GM12878 (cell line): ENCODE data around the gene ABHD12B. TPM values are rescaled to one million over a fixed set of nuclear protein-coding genes. Genes with fewer than 3 reads are reported as not detected.

ENCODE experiments used
- ATAC-seq: fragments of 200-7000 bp; cut with Tn5 transposase; 3 replicates; pipeline ENCODE4 v1.9.1; 2020; ENCODE audit warnings: mild to moderate bottlenecking, moderate library complexity
- BruUV-seq: library from RNA; stranded (reverse); fragments of 400-500 nt; replicated peaks from 2 replicates; lab custom pipeline; 2021; lab: Mats Ljungman, UMichigan
- CTCF ChIA-PET: fragments of 300-600 bp; sonication (Branson Sonifier 250); formaldehyde crosslinking; extraction: SDS; loops from one replicate; lab custom pipeline; 2021; ENCODE audit warnings: inconsistent platforms; lab: Yijun Ruan, JAX
- POLR2A ChIA-PET: fragments of 350-600 bp; formaldehyde crosslinking; extraction: SDS; loops from one replicate; lab custom pipeline; 2021; ENCODE audit warnings: inconsistent platforms; lab: Charles Lee
- RAD21 ChIA-PET: fragments of 300-600 bp; sonication (Branson Sonifier 250); formaldehyde crosslinking; loops from one replicate; lab custom pipeline; 2023; ENCODE audit warnings: antibody characterized with exemption; ENCODE audit not compliant: unreplicated experiment; lab: Charles Lee
- SMC1A ChIA-PET: fragments of 300-600 bp; sonication (Branson Sonifier 250); formaldehyde crosslinking; loops from one replicate; lab custom pipeline; 2023; ENCODE audit not compliant: unreplicated experiment, uncharacterized antibody; lab: Charles Lee
- DNase-seq: peaks from one replicate; pipeline ENCODE4 v3.0.0-alpha.2; 2011; ENCODE audit warnings: low read depth, low spot score
- FAIRE-seq: peaks from 3 replicates; lab custom pipeline; 2011; peaks lifted over from hg19 to GRCh38; lab: Jason Lieb, UNC
- H2AFZ ChIP-seq: 2 replicates; pipeline ENCODE4 v1.6.0; 2011; ENCODE audit warnings: low read depth, low read length, control low read depth; ENCODE audit not compliant: control insufficient read depth
- H3K27ac ChIP-seq: 2 replicates; pipeline ENCODE4 v1.5.1; 2011; ENCODE audit warnings: control low read depth; ENCODE audit not compliant: control insufficient read depth, insufficient read depth
- H3K27me3 ChIP-seq, 2 experiments: replicated peaks in 1 of 2; 2 replicates each; pipeline versions ENCODE4 v1.6.0 to v1.6.1; 2011; ENCODE audit warnings: low read length in 1 of 2; ENCODE audit not compliant: control insufficient read depth in 2 of 2, insufficient read depth in 2 of 2
- H3K36me3 ChIP-seq, 2 experiments: 2 replicates each; pipeline ENCODE4 v1.5.1; 2011; ENCODE audit warnings: low read length in 1 of 2; ENCODE audit not compliant: control insufficient read depth in 2 of 2, insufficient read depth in 2 of 2
- H3K4me1 ChIP-seq: 2 replicates; pipeline ENCODE4 v1.6.1; 2011; ENCODE audit warnings: mild to moderate bottlenecking, low read length, moderate library complexity, mixed read lengths; ENCODE audit not compliant: control insufficient read depth, insufficient read depth
- H3K4me2 ChIP-seq: 2 replicates; pipeline ENCODE4 v1.6.0; 2011; ENCODE audit warnings: control low read depth; ENCODE audit not compliant: control insufficient read depth, insufficient read depth
- H3K4me3 ChIP-seq: fragments of 200-600 bp; sonication (generic); 2 replicates; pipeline ENCODE4 v1.5.1; 2016
- H3K79me2 ChIP-seq: 2 replicates; pipeline ENCODE4 v1.6.0; 2011; ENCODE audit warnings: low read length; ENCODE audit not compliant: control insufficient read depth, insufficient read depth
- H3K9ac ChIP-seq: 2 replicates; pipeline ENCODE4 v1.8.0; 2011; ENCODE audit warnings: low read length, control low read depth, mixed read lengths; ENCODE audit not compliant: control insufficient read depth, insufficient read depth
- H3K9me3 ChIP-seq: replicated peaks from 3 replicates; pipeline ENCODE4 v1.5.1; 2011; ENCODE audit warnings: mild to moderate bottlenecking, low read length; ENCODE audit not compliant: control insufficient read depth, insufficient read depth
- H4K20me1 ChIP-seq: 2 replicates; pipeline ENCODE4 v1.6.0; 2011; ENCODE audit not compliant: control insufficient read depth, insufficient read depth
- BHLHE40 ChIP-seq, 2 experiments: fragments of 450-650 bp in 1 of 2; IDR thresholded peaks; 2 replicates each; pipeline ENCODE4 v1.6.1; 2011 to 2017; ENCODE audit warnings: low read depth in 2 of 2, borderline replicate concordance in 1 of 2, improper control_type of control experiment in 1 of 2, low read length in 1 of 2, mild to moderate bottlenecking in 1 of 2
- CHD1 ChIP-seq: IDR thresholded peaks from 2 replicates; pipeline ENCODE4 v1.6.1; 2012; ENCODE audit warnings: low read depth, low read length, improper control_type of control experiment
- POLR2AphosphoS5 ChIP-seq: IDR thresholded peaks from 2 replicates; pipeline ENCODE4 v1.6.1; 2011; ENCODE audit warnings: mild to moderate bottlenecking, low read length, inconsistent platforms
- SIX5 ChIP-seq: IDR thresholded peaks from 2 replicates; pipeline ENCODE4 v1.6.1; 2011; ENCODE audit warnings: mild to moderate bottlenecking, low read depth, low read length, moderate library complexity; ENCODE audit not compliant: severe bottlenecking
- SREBF1 ChIP-seq: IDR thresholded peaks from 2 replicates; pipeline ENCODE4 v1.6.1; 2012; ENCODE audit warnings: mild to moderate bottlenecking, low read length
- SRF ChIP-seq, 2 experiments: IDR thresholded peaks; 2 replicates each; pipeline ENCODE4 v1.6.1; 2011; ENCODE audit warnings: low read depth in 2 of 2, low read length in 2 of 2, mild to moderate bottlenecking in 1 of 2, moderate library complexity in 1 of 2
- WGBS: methylation state at CpG from one replicate; pipeline ENCODE4 v1.1.6; 2016; ENCODE audit warnings: low lambda C conversion rate; ENCODE audit not compliant: insufficient replicate concordance, insufficient coverage; ENCODE audit errors: missing lambda C conversion rate; 5-methylcytosine and 5-hydroxymethylcytosine counted together
- in situ Hi-C: fragments of 300-500 bp; cut with MboI; formaldehyde crosslinking; loops from 9 replicates; pipeline ENCODE4 v1.14.3; 2018; ENCODE audit warnings: mixed read lengths
- intact Hi-C: fragments of 100-400 bp; cut with micrococcal nuclease; formaldehyde crosslinking; loops from one replicate; pipeline ENCODE4 v1.14.2; 2022; ENCODE audit not compliant: unreplicated experiment
- polyA plus RNA-seq, 11 experiments: library from polyadenylated mRNA; depleted of rRNA in 4 of 11; unstranded in 6 of 11; stranded (reverse) in 5 of 11; fragments of >200 nt; fragmentation: Nextera tagmentation in 4 of 11; fragmentation: Illumina TruSeq in 1 of 11; extraction: Ambion mirVana in 4 of 11; extraction: Trizol in 1 of 11; gene quantifications; 1 replicate in 1 of 11; 2 replicates in 10 of 11; pipeline versions ENCODE4 v1.2.1 to v1.2.3, GENCODE V29; 2011 to 2016; ENCODE audit warnings: inconsistent platforms in 2 of 11, missing spikeins in 2 of 11, low read depth in 1 of 11
- total RNA-seq, 4 experiments: library from RNA; depleted of rRNA in 3 of 4; stranded (reverse); fragments of >200 nt in 3 of 4; fragmentation: Illumina TruSeq in 1 of 4; extraction: Trizol in 1 of 4; gene quantifications; 2 replicates each; pipeline versions ENCODE4 v1.2.1 to v1.2.3, GENCODE V29; 2013 to 2021
- TF ChIP-seq, protein P1 (sequence below): fragments of 450-650 bp; IDR thresholded peaks from 2 replicates; pipeline ENCODE4 v1.6.1; 2018; ENCODE audit warnings: borderline replicate concordance, mild to moderate bottlenecking; ENCODE audit not compliant: partially characterized antibody
- TF ChIP-seq, protein P2 (sequence below): fragments of 450-650 bp; IDR thresholded peaks from 2 replicates; pipeline ENCODE4 v1.6.1; 2018; ENCODE audit warnings: mild to moderate bottlenecking, low read depth, moderate library complexity; ENCODE audit not compliant: partially characterized antibody

The ABHD12B gene
- total and polyA plus RNA-seq, 10 of the 15 experiments (the other 5 are each of a cell fraction or from before 2014, with no cell fraction given): not detected

DNA sequence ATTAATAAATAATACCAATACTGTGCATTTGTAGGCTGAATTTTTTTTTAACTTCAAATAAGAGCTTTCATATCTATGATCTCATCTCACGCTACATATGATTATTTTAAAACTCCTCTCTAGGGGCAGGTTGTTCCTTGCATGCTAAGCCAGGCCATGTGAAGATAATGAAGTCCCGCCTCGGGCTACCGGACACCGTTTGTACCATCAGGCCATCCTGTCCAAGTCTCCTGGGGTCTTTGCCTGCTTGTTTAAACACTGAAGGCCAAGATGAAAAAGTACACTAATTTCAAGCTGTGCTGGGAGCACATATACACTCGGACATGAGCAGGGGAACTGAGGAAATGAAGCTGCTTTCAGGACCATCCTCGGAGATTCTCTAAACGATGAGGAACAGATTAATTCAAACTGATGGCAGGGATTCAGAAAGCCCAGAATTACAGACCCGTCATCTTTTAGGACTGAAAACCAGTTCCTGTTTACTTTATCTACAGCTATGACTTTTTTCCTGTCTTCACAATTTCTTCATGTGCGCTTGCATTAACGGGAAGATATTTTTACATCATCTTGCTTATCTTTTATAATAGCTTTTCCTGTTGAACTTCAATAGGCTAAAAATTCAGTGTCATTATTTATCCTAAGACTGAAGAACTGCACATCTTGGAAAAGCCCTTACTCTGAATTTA, 6.3 kb upstream of the ABHD12B start:
- H2AFZ ChIP-seq: no peak overlapping the region
- no peaks in the 10 kb centered on the region for H3K36me3 ChIP-seq
- no peak overlapping the region for H3K4me2 ChIP-seq
- no peak overlapping the region for H3K4me3 ChIP-seq
- H3K9ac ChIP-seq: no peak overlapping the region
- 39% methylated on average over 11 of the region's 11 CpGs for WGBS
- ChIA-PET CTCF (interaction anchor here (1.2 to 13.4 kb wide), 6 partner anchors 76 to 325 kb away, joined by 3 to 317 read pairs (median 4); no protein-coding TSS in a partner anchor), RAD21 (interaction anchor here (0.6 kb wide), 1 partner anchor 71 kb away, joined by 5 read pairs; no protein-coding TSS in a partner anchor), SMC1A (interaction anchor here (1.2 to 9.2 kb wide), 6 partner anchors 10 to 89 kb away, joined by 3 to 229 read pairs (median 4); no protein-coding TSS in a partner anchor), POLR2A (interaction anchor here (1.5 kb wide), 1 partner anchor 26 kb away, joined by 3 read pairs; no protein-coding TSS in a partner anchor)
- H3K27ac ChIP-seq: no peak overlapping the region
- FAIRE-seq (no peak), DNase-seq (no peak), ATAC-seq (no peak)
- H3K9me3 ChIP-seq: no peaks in the 10 kb centered on the region
- H3K27me3 ChIP-seq: peaks cover 2 to 4% of the 10 kb centered on the region in 2 experiments; a peak in 3 of 4 replicates
- no peaks in the 10 kb centered on the region for H3K4me1 ChIP-seq
- in situ Hi-C loops (loop anchor here (25.0 kb wide), 1 partner anchor 253 kb away; no protein-coding TSS in a partner anchor), intact Hi-C loops (no loop called here)
- TF ChIP-seq, protein P1, sequence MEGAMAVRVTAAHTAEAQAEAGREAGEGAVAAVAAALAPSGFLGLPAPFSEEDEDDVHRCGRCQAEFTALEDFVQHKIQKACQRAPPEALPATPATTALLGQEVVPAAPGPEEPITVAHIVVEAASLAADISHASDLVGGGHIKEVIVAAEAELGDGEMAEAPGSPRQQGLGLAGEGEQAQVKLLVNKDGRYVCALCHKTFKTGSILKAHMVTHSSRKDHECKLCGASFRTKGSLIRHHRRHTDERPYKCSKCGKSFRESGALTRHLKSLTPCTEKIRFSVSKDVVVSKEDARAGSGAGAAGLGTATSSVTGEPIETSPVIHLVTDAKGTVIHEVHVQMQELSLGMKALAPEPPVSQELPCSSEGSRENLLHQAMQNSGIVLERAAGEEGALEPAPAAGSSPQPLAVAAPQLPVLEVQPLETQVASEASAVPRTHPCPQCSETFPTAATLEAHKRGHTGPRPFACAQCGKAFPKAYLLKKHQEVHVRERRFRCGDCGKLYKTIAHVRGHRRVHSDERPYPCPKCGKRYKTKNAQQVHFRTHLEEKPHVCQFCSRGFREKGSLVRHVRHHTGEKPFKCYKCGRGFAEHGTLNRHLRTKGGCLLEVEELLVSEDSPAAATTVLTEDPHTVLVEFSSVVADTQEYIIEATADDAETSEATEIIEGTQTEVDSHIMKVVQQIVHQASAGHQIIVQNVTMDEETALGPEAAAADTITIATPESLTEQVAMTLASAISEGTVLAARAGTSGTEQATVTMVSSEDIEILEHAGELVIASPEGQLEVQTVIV: no peak
- TF ChIP-seq, protein P2, sequence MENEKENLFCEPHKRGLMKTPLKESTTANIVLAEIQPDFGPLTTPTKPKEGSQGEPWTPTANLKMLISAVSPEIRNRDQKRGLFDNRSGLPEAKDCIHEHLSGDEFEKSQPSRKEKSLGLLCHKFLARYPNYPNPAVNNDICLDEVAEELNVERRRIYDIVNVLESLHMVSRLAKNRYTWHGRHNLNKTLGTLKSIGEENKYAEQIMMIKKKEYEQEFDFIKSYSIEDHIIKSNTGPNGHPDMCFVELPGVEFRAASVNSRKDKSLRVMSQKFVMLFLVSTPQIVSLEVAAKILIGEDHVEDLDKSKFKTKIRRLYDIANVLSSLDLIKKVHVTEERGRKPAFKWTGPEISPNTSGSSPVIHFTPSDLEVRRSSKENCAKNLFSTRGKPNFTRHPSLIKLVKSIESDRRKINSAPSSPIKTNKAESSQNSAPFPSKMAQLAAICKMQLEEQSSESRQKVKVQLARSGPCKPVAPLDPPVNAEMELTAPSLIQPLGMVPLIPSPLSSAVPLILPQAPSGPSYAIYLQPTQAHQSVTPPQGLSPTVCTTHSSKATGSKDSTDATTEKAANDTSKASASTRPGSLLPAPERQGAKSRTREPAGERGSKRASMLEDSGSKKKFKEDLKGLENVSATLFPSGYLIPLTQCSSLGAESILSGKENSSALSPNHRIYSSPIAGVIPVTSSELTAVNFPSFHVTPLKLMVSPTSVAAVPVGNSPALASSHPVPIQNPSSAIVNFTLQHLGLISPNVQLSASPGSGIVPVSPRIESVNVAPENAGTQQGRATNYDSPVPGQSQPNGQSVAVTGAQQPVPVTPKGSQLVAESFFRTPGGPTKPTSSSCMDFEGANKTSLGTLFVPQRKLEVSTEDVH: no peak
- TF ChIP-seq BHLHE40 (IDR thresholded peaks at IDR 0.05; ENCODE audit: borderline replicate concordance in 1 of 2, low read depth in 2 of 2, low read length in 1 of 2) (no peak), SREBF1 (no peak), CHD1 (no peak), SIX5 (no peak), SRF (IDR thresholded peaks at IDR 0.05; ENCODE audit: low read depth in 2 of 2, low read length in 2 of 2) (no peak), POLR2AphosphoS5 (no peak)
- no peaks in the 10 kb centered on the region for H4K20me1 ChIP-seq
- no peaks in the 10 kb centered on the region for H3K79me2 ChIP-seq
- BruUV-seq: no TSS peak
